Epithelial cell of prostate (primary cell): ENCODE data around the gene MAP2K5.

Source experiments
- DNase-seq: peaks from one replicate; pipeline ENCODE4 v3.0.0-alpha.2; 2011; ENCODE audit warnings: low read depth, low spot score
- H3K27ac ChIP-seq: fragments of 450-650 bp; 2 replicates; pipeline ENCODE4 v1.5.1; 2017; ENCODE audit warnings: mild to moderate bottlenecking

The MAP2K5 gene

GRCh38 chr15:67796196-67797127 is 254.0 kb downstream of the MAP2K5 start:
- no peak for DNase-seq
- no peak overlapping the region for H3K27ac ChIP-seq

GRCh38 chr15:67799801-67800205 is 257.3 kb downstream of the MAP2K5 start:
- no peak for DNase-seq
- H3K27ac ChIP-seq = no peak overlapping the region

GRCh38 chr15:67801142-67801541 is 258.6 kb downstream of the MAP2K5 start:
- H3K27ac ChIP-seq = no peak overlapping the region

GRCh38 chr15:67801926-67802914 is 259.7 kb downstream of the MAP2K5 start:
- DNase-seq = no peak
- no peak overlapping the region for H3K27ac ChIP-seq

More at GRCh38 chr15:67801142-67801541, 258.6 kb downstream of the MAP2K5 start:
- DNase-seq = no peak

GRCh38 chr15:67803299-67803698 is 260.8 kb downstream of the MAP2K5 start:
- no peak for DNase-seq
- no peak overlapping the region for H3K27ac ChIP-seq

- no peak overlapping the region for H3K27ac ChIP-seq
- DNase-seq = no peak
Measured at GRCh38 chr15:67803996-67804843, 261.7 kb downstream of the MAP2K5 start.

GRCh38 chr15:67805008-67805665 is 262.6 kb downstream of the MAP2K5 start:
- DNase-seq = no peak
- H3K27ac ChIP-seq = no peak overlapping the region

- H3K27ac ChIP-seq = no peak overlapping the region
- no peak for DNase-seq
Measured at GRCh38 chr15:67805666-67806516, 263.4 kb downstream of the MAP2K5 start.

GRCh38 chr15:67806536-67806935 is 264.0 kb downstream of the MAP2K5 start:
- no peak overlapping the region for H3K27ac ChIP-seq
- DNase-seq = no peak

GRCh38 chr15:67807141-67807540 is 264.6 kb downstream of the MAP2K5 start:
- no peak for DNase-seq
- H3K27ac ChIP-seq = no peak overlapping the region

- no peak for DNase-seq
- no peak overlapping the region for H3K27ac ChIP-seq
Measured at GRCh38 chr15:67807836-67808235, 265.3 kb downstream of the MAP2K5 start.

GRCh38 chr15:67808821-67809220 is 266.3 kb downstream of the MAP2K5 start:
- H3K27ac ChIP-seq = no peak overlapping the region
- no peak for DNase-seq

- H3K27ac ChIP-seq = no peak overlapping the region
- no peak for DNase-seq
Measured at GRCh38 chr15:67809441-67809840, 266.9 kb downstream of the MAP2K5 start.

GRCh38 chr15:67809866-67810265 is 267.4 kb downstream of the MAP2K5 start:
- H3K27ac ChIP-seq = no peak overlapping the region
- DNase-seq = no peak

- no peak for DNase-seq
- no peak overlapping the region for H3K27ac ChIP-seq
Measured at GRCh38 chr15:67812241-67812644, 269.7 kb downstream of the MAP2K5 start.

GRCh38 chr15:67813104-67813634 is 270.7 kb downstream of the MAP2K5 start:
- DNase-seq = no peak
- H3K27ac ChIP-seq = no peak overlapping the region

GRCh38 chr15:67815036-67815592 is 272.6 kb downstream of the MAP2K5 start:
- DNase-seq = no peak
- H3K27ac ChIP-seq = no peak overlapping the region

- DNase-seq = no peak
- H3K27ac ChIP-seq = no peak overlapping the region
Measured at GRCh38 chr15:67816668-67817067, 274.2 kb downstream of the MAP2K5 start.
